ENCODE results near the gene FBF1.

FBF1 gene

DNA sequence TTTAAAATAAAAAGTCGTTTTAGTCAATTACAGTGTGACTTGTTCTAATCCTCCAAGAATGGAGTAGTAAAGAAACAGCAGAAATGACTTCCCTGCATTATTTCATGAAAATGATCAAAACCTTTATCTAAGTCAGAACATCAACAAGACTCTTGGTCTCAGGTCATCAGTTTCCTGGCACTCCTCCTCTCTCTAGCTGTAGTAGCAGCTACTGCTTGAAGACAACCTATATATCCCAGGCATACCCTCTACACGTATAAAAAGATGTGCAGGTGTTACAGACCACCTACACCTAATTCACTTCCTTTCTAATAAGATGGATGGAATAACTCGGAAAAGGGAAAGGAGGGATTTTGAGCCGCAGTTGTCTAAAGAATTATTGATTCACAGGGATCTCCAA lies 1.6 kb upstream of the FBF1 start:
- no peak for ATAC-seq
- no peak for TF ChIP-seq POU6F1 (CRISPR knock-in tag; IDR thresholded peaks at IDR 0.05; ENCODE audit: borderline replicate concordance, low read depth)
- no peak for TF ChIP-seq BACH2 (CRISPR knock-in tag; IDR thresholded peaks at IDR 0.05; ENCODE audit: borderline replicate concordance)
- no peak for TF ChIP-seq ZNF565 (CRISPR knock-in tag; conservative IDR thresholded peaks at IDR 0.05; ENCODE audit: low read depth)
- TF ChIP-seq OSR1 (CRISPR knock-in tag; IDR thresholded peaks at IDR 0.05): no peak
- TF ChIP-seq ARNTL (CRISPR knock-in tag; IDR thresholded peaks at IDR 0.05; ENCODE audit: borderline replicate concordance, low read depth): no peak
- TF ChIP-seq SNAI2 (CRISPR knock-in tag; IDR thresholded peaks at IDR 0.05): no peak
- no peak for TF ChIP-seq TCF4 (CRISPR knock-in tag; IDR thresholded peaks at IDR 0.05; ENCODE audit: borderline replicate concordance)
- no peak for TF ChIP-seq ZNF70 (CRISPR knock-in tag; IDR thresholded peaks at IDR 0.05)
- TF ChIP-seq GLIS3 (CRISPR knock-in tag; IDR thresholded peaks at IDR 0.05): no peak
- no peak for TF ChIP-seq RARB (CRISPR knock-in tag; IDR thresholded peaks at IDR 0.05)
- TF ChIP-seq ZFP3 (CRISPR knock-in tag; IDR thresholded peaks at IDR 0.05): no peak
- no peak for TF ChIP-seq TOX (CRISPR knock-in tag; IDR thresholded peaks at IDR 0.05; ENCODE audit: borderline replicate concordance)
- no peak for TF ChIP-seq PATZ1 (CRISPR knock-in tag; IDR thresholded peaks at IDR 0.05; ENCODE audit: borderline replicate concordance)

DNA sequence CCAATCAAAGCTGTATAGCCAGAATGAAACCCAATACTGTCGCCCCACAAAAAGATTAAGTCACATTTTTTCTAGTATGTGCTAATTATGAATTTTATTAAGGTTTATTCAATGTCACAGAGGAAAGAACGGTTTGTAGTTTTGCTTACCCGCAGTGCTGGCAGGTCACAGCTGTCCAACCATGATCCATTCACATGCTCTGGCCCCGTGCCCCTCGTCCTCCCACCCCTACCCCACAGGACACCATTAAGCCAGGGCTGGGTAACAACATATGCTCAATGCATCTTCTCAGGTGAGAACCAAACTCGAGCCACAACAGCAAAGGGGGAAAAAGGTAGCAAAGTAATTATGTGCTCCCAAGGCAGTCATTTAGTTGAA lies 589 bp upstream of the FBF1 start:
- TF ChIP-seq SNAI2 (CRISPR knock-in tag; IDR thresholded peaks at IDR 0.05) (no peak), ZNF565 (CRISPR knock-in tag; conservative IDR thresholded peaks at IDR 0.05; ENCODE audit: low read depth) (no peak), ZFP3 (CRISPR knock-in tag; IDR thresholded peaks at IDR 0.05) (no peak), TCF4 (CRISPR knock-in tag; IDR thresholded peaks at IDR 0.05; ENCODE audit: borderline replicate concordance) (no peak)
- no peak for ATAC-seq

- TF ChIP-seq ZC3H10 (CRISPR knock-in tag; IDR thresholded peaks at IDR 0.05): no peak
- TF ChIP-seq, protein P1, sequence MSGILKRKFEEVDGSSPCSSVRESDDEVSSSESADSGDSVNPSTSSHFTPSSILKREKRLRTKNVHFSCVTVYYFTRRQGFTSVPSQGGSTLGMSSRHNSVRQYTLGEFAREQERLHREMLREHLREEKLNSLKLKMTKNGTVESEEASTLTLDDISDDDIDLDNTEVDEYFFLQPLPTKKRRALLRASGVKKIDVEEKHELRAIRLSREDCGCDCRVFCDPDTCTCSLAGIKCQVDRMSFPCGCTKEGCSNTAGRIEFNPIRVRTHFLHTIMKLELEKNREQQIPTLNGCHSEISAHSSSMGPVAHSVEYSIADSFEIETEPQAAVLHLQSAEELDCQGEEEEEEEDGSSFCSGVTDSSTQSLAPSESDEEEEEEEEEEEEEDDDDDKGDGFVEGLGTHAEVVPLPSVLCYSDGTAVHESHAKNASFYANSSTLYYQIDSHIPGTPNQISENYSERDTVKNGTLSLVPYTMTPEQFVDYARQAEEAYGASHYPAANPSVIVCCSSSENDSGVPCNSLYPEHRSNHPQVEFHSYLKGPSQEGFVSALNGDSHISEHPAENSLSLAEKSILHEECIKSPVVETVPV (CRISPR knock-in tag; IDR thresholded peaks at IDR 0.05): no peak
- no peak for TF ChIP-seq BACH2 (CRISPR knock-in tag; IDR thresholded peaks at IDR 0.05; ENCODE audit: borderline replicate concordance)
- TF ChIP-seq ARNTL (CRISPR knock-in tag; IDR thresholded peaks at IDR 0.05; ENCODE audit: borderline replicate concordance, low read depth): no peak
- no peak for TF ChIP-seq ZFP30 (CRISPR knock-in tag; IDR thresholded peaks at IDR 0.05)
- no peak for TF ChIP-seq ESRRG (CRISPR knock-in tag; IDR thresholded peaks at IDR 0.05)
- no peak for TF ChIP-seq ISL1 (CRISPR knock-in tag; IDR thresholded peaks at IDR 0.05)
- no peak for TF ChIP-seq ZNF565 (CRISPR knock-in tag; conservative IDR thresholded peaks at IDR 0.05; ENCODE audit: low read depth)
- no peak for TF ChIP-seq POU6F1 (CRISPR knock-in tag; IDR thresholded peaks at IDR 0.05; ENCODE audit: borderline replicate concordance, low read depth)
- TF ChIP-seq GLIS3 (CRISPR knock-in tag; IDR thresholded peaks at IDR 0.05): no peak
- no peak for TF ChIP-seq ZNF8 (CRISPR knock-in tag; IDR thresholded peaks at IDR 0.05)
- TF ChIP-seq PATZ1 (CRISPR knock-in tag; IDR thresholded peaks at IDR 0.05; ENCODE audit: borderline replicate concordance): no peak
- TF ChIP-seq CSDC2 (CRISPR knock-in tag; IDR thresholded peaks at IDR 0.05): no peak
- no peak for TF ChIP-seq TOX (CRISPR knock-in tag; IDR thresholded peaks at IDR 0.05; ENCODE audit: borderline replicate concordance)
- TF ChIP-seq PPARA (CRISPR knock-in tag; IDR thresholded peaks at IDR 0.05; ENCODE audit: borderline replicate concordance): no peak
- no peak for TF ChIP-seq ZFP3 (CRISPR knock-in tag; IDR thresholded peaks at IDR 0.05)
- no peak for TF ChIP-seq RARB (CRISPR knock-in tag; IDR thresholded peaks at IDR 0.05)
- TF ChIP-seq TCF4 (CRISPR knock-in tag; IDR thresholded peaks at IDR 0.05; ENCODE audit: borderline replicate concordance): no peak
- TF ChIP-seq SNAI2 (CRISPR knock-in tag; IDR thresholded peaks at IDR 0.05): no peak
- ATAC-seq: no peak
Measured at GRCh38 chr17:75937652-75938051, 3.2 kb downstream of the FBF1 start.
